ENCODE measurements around the gene PCID2. TPM values are rescaled to one million over a fixed set of nuclear protein-coding genes. Genes with fewer than 3 reads are reported as not detected.

Gene PCID2
- total RNA-seq, 1 experiment from 2014 or later, result 39.7 TPM

GRCh38 chr13:113138792-113139551 lies 69.5 kb downstream of the PCID2 start:
- H3K4me3 ChIP-seq (ENCODE audit: low read depth in 2 of 2, low read length in 2 of 2), result no peak overlapping the region
- TF ChIP-seq REST (IDR thresholded peaks at IDR 0.05; ENCODE audit: insufficient read depth in 1 of 2, low read depth in 2 of 2, low read length in 1 of 2) (no peak), SIN3A (IDR thresholded peaks at IDR 0.05; ENCODE audit: borderline replicate concordance, insufficient read depth, low read depth, low read length) (no peak), POLR2AphosphoS5 (IDR thresholded peaks at IDR 0.05; ENCODE audit: low read depth, low read length) (no peak), TCF7L2 (IDR thresholded peaks at IDR 0.05; ENCODE audit: low read depth, low read length) (no peak), CTCF (IDR thresholded peaks at IDR 0.05) (no peak)
- H3K4me1 ChIP-seq (ENCODE audit: control insufficient read depth, insufficient read depth, low read length), result no peaks in the 10 kb centered on the region
- in situ Hi-C loops (cut with HindIII; ENCODE audit: low pct_unique_long_range_greater_than_20kb, low sequenced_read_pairs), result no loop called here
- H3K36me3 ChIP-seq (ENCODE audit: control insufficient read depth, insufficient read depth, low read length), result no peaks in the 10 kb centered on the region
- no peak overlapping the region for H3K27ac ChIP-seq (ENCODE audit: low read length)
- intact Hi-C loops (cut with micrococcal nuclease; ENCODE audit: unreplicated experiment), result no loop called here
- POLR2A ChIA-PET, result no interaction called here
- CTCF ChIA-PET, result no interaction called here
- no peak for ATAC-seq
- no peaks in the 10 kb centered on the region for H3K9me3 ChIP-seq (ENCODE audit: control insufficient read depth, insufficient read depth, low read depth, low read length)
- no TSS peak for BruUV-seq (replicated peaks)
- DNase-seq (ENCODE audit: low read depth, low spot score), result no peak
- H3K27me3 ChIP-seq (ENCODE audit: control insufficient read depth, insufficient read depth, low read length), result no peaks in the 10 kb centered on the region

DNA sequence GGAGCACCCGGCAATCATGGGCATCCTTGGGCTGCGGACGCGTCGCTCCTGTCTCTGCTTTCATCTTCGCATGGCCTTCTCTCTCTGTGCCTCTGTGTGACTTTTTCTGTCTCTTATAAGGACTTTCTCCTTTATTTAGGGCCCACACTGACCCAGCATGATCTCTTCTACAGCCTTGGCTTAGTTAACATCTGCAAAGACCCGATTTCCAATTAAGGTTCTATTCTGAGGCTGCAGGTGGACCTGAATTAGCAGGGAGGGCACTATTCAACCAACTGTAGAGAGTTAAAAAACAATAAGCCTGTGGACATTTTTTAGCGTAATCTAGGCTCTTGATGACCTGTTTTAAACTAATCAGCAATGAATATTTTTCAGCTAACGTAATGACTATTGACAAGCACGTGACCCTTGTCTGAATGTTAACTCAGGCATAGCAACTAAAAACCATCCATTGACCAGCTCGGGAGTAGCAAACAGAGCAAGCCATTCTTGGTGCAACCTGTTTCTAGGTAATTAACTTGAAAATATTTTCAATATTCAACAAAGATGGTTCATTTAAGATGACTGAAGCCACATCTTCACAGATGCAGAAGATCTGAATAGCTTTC lies 70.7 kb downstream of the PCID2 start:
- TF ChIP-seq CTCF (IDR thresholded peaks at IDR 0.05), result no peak
- TF ChIP-seq POLR2AphosphoS5 (IDR thresholded peaks at IDR 0.05; ENCODE audit: low read depth, low read length), result no peak
- no peak for TF ChIP-seq SIN3A (IDR thresholded peaks at IDR 0.05; ENCODE audit: borderline replicate concordance, insufficient read depth, low read depth, low read length)
- no peak for TF ChIP-seq REST (IDR thresholded peaks at IDR 0.05; ENCODE audit: insufficient read depth in 1 of 2, low read depth in 2 of 2, low read length in 1 of 2)
- TF ChIP-seq TCF7L2 (IDR thresholded peaks at IDR 0.05; ENCODE audit: low read depth, low read length), result no peak
- Histone ChIP-seq H3K4me3 (ENCODE audit: low read depth in 2 of 2, low read length in 2 of 2) (no peak overlapping the region), H3K9me3 (ENCODE audit: control insufficient read depth, insufficient read depth, low read depth, low read length) (no peaks in the 10 kb centered on the region), H3K36me3 (ENCODE audit: control insufficient read depth, insufficient read depth, low read length) (no peaks in the 10 kb centered on the region), H3K27me3 (ENCODE audit: control insufficient read depth, insufficient read depth, low read length) (no peaks in the 10 kb centered on the region), H3K27ac (ENCODE audit: low read length) (no peak overlapping the region), H3K4me1 (ENCODE audit: control insufficient read depth, insufficient read depth, low read length) (no peaks in the 10 kb centered on the region)
- no peak for DNase-seq (ENCODE audit: low read depth, low spot score)
- no peak for ATAC-seq
- CTCF ChIA-PET, result no interaction called here
- in situ Hi-C loops (cut with HindIII; ENCODE audit: low pct_unique_long_range_greater_than_20kb, low sequenced_read_pairs) (no loop called here), intact Hi-C loops (cut with micrococcal nuclease; ENCODE audit: unreplicated experiment) (no loop called here)
- POLR2A ChIA-PET, result no interaction called here
- BruUV-seq (replicated peaks), result no TSS peak
